Measurements from ENCODE around the gene SYNC.

GRCh38 chr1:32681509-32681908, 21.1 kb downstream of the SYNC start:
- TF ChIP-seq POLR3A (IDR thresholded peaks at IDR 0.05; ENCODE audit: borderline replicate concordance, extremely low read depth, insufficient read depth, insufficient read length) (no peak), RBM39 (optimal IDR thresholded peaks at IDR 0.05; ENCODE audit: low read depth, low read length) (no peak), CTCF (IDR thresholded peaks at IDR 0.05 in 2 of 3, conservative IDR thresholded peaks at IDR 0.05 in 1 of 3; ENCODE audit: insufficient read depth in 2 of 3, low read depth in 1 of 3, low read length in 3 of 3) (no peak), ZFP36 (IDR thresholded peaks at IDR 0.05; ENCODE audit: low read depth, low read length, partially characterized antibody) (no peak), MTA3 (IDR thresholded peaks at IDR 0.05; ENCODE audit: borderline replicate concordance) (no peak), CBX3 (IDR thresholded peaks at IDR 0.05; ENCODE audit: borderline replicate concordance in 1 of 2, low read length in 2 of 2) (no peak), FOSL1 (tag; conservative IDR thresholded peaks at IDR 0.05) (no peak), ZNF175 (CRISPR knock-in tag; IDR thresholded peaks at IDR 0.05; ENCODE audit: low read depth) (no peak), ATF2 (CRISPR knock-in tag; IDR thresholded peaks at IDR 0.05) (no peak), NCOA4 (IDR thresholded peaks at IDR 0.05; ENCODE audit: partially characterized antibody) (no peak)

Data from K562 (cell line).